H1 (cell line): Measurements from ENCODE around the gene DNAJC28. TPM values are rescaled to one million over a fixed set of nuclear protein-coding genes. Genes with fewer than 3 reads are reported as not detected.

Source experiments
- CTCF ChIA-PET: fragments of 300-600 bp; sonication (Branson Sonifier 250); formaldehyde crosslinking; loops from one replicate; lab custom pipeline; 2021; ENCODE audit not compliant: partially characterized antibody; lab: Charles Lee
- POLR2A ChIA-PET: fragments of 300-600 bp; sonication (Branson Sonifier 250); formaldehyde crosslinking; loops from one replicate; lab custom pipeline; 2021; ENCODE audit warnings: inconsistent platforms; ENCODE audit not compliant: partially characterized antibody; lab: Charles Lee
- DNase-seq, 2 experiments: peaks; one replicate each; pipeline versions ENCODE4 v3.0.0 to v3.0.0-alpha.2; 2010 to 2022; ENCODE audit warnings: low spot score in 2 of 2, low read depth in 1 of 2, mixed read lengths in 1 of 2
- FAIRE-seq: peaks from 2 replicates; lab custom pipeline; 2011; peaks lifted over from hg19 to GRCh38; lab: Jason Lieb, UNC
- H2AFZ ChIP-seq: 2 replicates; pipeline ENCODE4 v1.8.1; 2012; ENCODE audit warnings: low read length, inconsistent platforms
- H2AK5ac ChIP-seq: 2 replicates; pipeline ENCODE4 v1.6.1; 2013; ENCODE audit warnings: low read depth, low read length
- H2BK120ac ChIP-seq: replicated peaks from 2 replicates; pipeline ENCODE3; 2013; ENCODE audit warnings: low read depth, low read length, inconsistent platforms
- H2BK12ac ChIP-seq: 2 replicates; pipeline ENCODE4 v1.6.1; 2013; ENCODE audit warnings: low read depth, low read length
- H2BK15ac ChIP-seq: 2 replicates; pipeline ENCODE4 v1.6.1; 2013; ENCODE audit warnings: low read length
- H2BK20ac ChIP-seq: 2 replicates; pipeline ENCODE4 v1.6.1; 2013; ENCODE audit warnings: low read length
- H2BK5ac ChIP-seq: 2 replicates; pipeline ENCODE4 v1.6.1; 2013; ENCODE audit warnings: low read depth, low read length
- H3K14ac ChIP-seq: 2 replicates; pipeline ENCODE4 v1.6.1; 2013; ENCODE audit warnings: inconsistent platforms; ENCODE audit not compliant: insufficient read length
- H3K18ac ChIP-seq: 2 replicates; pipeline ENCODE4 v1.6.1; 2013; ENCODE audit warnings: low read length; ENCODE audit errors: extremely low read depth
- H3K23ac ChIP-seq: 2 replicates; pipeline ENCODE4 v1.6.1; 2013; ENCODE audit warnings: inconsistent platforms; ENCODE audit not compliant: insufficient read length
- H3K23me2 ChIP-seq: 2 replicates; pipeline ENCODE4 v1.6.1; 2013; ENCODE audit warnings: low read depth, low read length
- H3K27ac ChIP-seq: 2 replicates; pipeline ENCODE4 v1.6.1; 2011; ENCODE audit warnings: low read depth, low read length, inconsistent platforms
- H3K27me3 ChIP-seq, 4 experiments: replicated peaks in 1 of 4; 1 replicate in 1 of 4; 2 replicates in 3 of 4; pipeline versions ENCODE4 v1.6.1 to v1.8.1; 2011 to 2013; ENCODE audit warnings: low read length in 3 of 4, mild to moderate bottlenecking in 3 of 4, inconsistent platforms in 2 of 4, mixed read lengths in 2 of 4, moderate library complexity in 1 of 4; ENCODE audit not compliant: control insufficient read depth in 3 of 4, insufficient read depth in 3 of 4; ENCODE audit errors: extremely low read depth in 1 of 4
- H3K36me3 ChIP-seq, 4 experiments: 2 replicates each; pipeline versions ENCODE4 v1.6.1 to v1.8.1; 2011 to 2013; ENCODE audit warnings: mild to moderate bottlenecking in 4 of 4, low read length in 3 of 4, moderate library complexity in 2 of 4, control low read depth in 1 of 4, inconsistent platforms in 1 of 4; ENCODE audit not compliant: insufficient read depth in 4 of 4, control insufficient read depth in 2 of 4
- H3K4ac ChIP-seq: replicated peaks from 2 replicates; pipeline ENCODE3; 2013; ENCODE audit warnings: low read length, low read depth, mixed read lengths, inconsistent platforms; ENCODE audit not compliant: insufficient read length
- H3K4me1 ChIP-seq, 4 experiments: replicated peaks in 1 of 4; 1 replicate in 1 of 4; 2 replicates in 3 of 4; pipeline versions ENCODE4 v1.6.1 to v1.8.1; 2011 to 2013; ENCODE audit warnings: low read length in 3 of 4, inconsistent platforms in 2 of 4, mixed read lengths in 1 of 4; ENCODE audit not compliant: insufficient read depth in 4 of 4, control insufficient read depth in 3 of 4
- H3K4me2 ChIP-seq, 2 experiments: 2 replicates each; pipeline versions ENCODE4 v1.6.1 to v1.8.1; 2011 to 2013; ENCODE audit warnings: low read depth in 2 of 2, low read length in 2 of 2, control low read depth in 1 of 2, inconsistent platforms in 1 of 2, mild to moderate bottlenecking in 1 of 2; ENCODE audit not compliant: insufficient read depth in 1 of 2
- H3K4me3 ChIP-seq, 4 experiments: fragments of 200-600, 300-600 bp in 1 of 4; sonication (generic), shearing (Covaris generic), sonication (Bioruptor Twin) in 1 of 4; 2 replicates each; pipeline versions ENCODE4 v1.5.1 to v1.8.1; 2011 to 2016; ENCODE audit warnings: low read length in 4 of 4, low read depth in 3 of 4, control low read depth in 2 of 4, inconsistent platforms in 2 of 4, mild to moderate bottlenecking in 2 of 4, mixed read lengths in 1 of 4, moderate library complexity in 1 of 4; ENCODE audit not compliant: insufficient read depth in 2 of 4; ENCODE audit errors: extremely low read depth in 1 of 4
- H3K56ac ChIP-seq: replicated peaks from 2 replicates; pipeline ENCODE3; 2013; ENCODE audit warnings: low read depth, mild to moderate bottlenecking, mixed read lengths, low read length, inconsistent platforms; ENCODE audit not compliant: insufficient read length
- H3K79me1 ChIP-seq: 2 replicates; pipeline ENCODE4 v1.6.1; 2013; ENCODE audit warnings: low read depth, low read length, control low read depth
- H3K79me2 ChIP-seq, 2 experiments: 2 replicates each; pipeline versions ENCODE4 v1.6.1 to v1.8.1; 2012 to 2013; ENCODE audit warnings: low read length in 2 of 2, mild to moderate bottlenecking in 2 of 2, inconsistent platforms in 1 of 2; ENCODE audit not compliant: insufficient read depth in 2 of 2, control insufficient read depth in 1 of 2
- H3K9ac ChIP-seq, 4 experiments: replicated peaks in 1 of 4; 1 replicate in 1 of 4; 2 replicates in 3 of 4; pipeline versions ENCODE4 v1.6.1 to v1.8.1; 2011 to 2013; ENCODE audit warnings: low read depth in 3 of 4, low read length in 3 of 4, control low read depth in 2 of 4, mild to moderate bottlenecking in 2 of 4, moderate library complexity in 2 of 4, inconsistent platforms in 1 of 4; ENCODE audit errors: extremely low read depth in 1 of 4
- H3K9me3 ChIP-seq, 2 experiments: 2 replicates each; pipeline versions ENCODE4 v1.6.1 to v1.8.1; 2012 to 2013; ENCODE audit warnings: mild to moderate bottlenecking in 2 of 2, moderate library complexity in 2 of 2, control low read depth in 1 of 2, inconsistent platforms in 1 of 2, low read depth in 1 of 2, low read length in 1 of 2, mixed read lengths in 1 of 2; ENCODE audit not compliant: insufficient read depth in 2 of 2
- H4K20me1 ChIP-seq, 2 experiments: replicated peaks in 1 of 2; 2 replicates each; pipeline versions ENCODE3 to v1.8.1; 2011 to 2013; ENCODE audit warnings: inconsistent platforms in 2 of 2, low read length in 2 of 2, mild to moderate bottlenecking in 1 of 2; ENCODE audit not compliant: insufficient read depth in 2 of 2, control insufficient read depth in 1 of 2
- H4K5ac ChIP-seq: 2 replicates; pipeline ENCODE4 v1.6.1; 2013; ENCODE audit warnings: low read length, low read depth, mixed read lengths, inconsistent platforms; ENCODE audit not compliant: insufficient read length
- H4K8ac ChIP-seq: 2 replicates; pipeline ENCODE4 v1.8.0; 2013; ENCODE audit warnings: mild to moderate bottlenecking, moderate library complexity, low read length, inconsistent platforms; ENCODE audit not compliant: insufficient read depth; ENCODE audit errors: extremely low read depth
- H4K91ac ChIP-seq: replicated peaks from 2 replicates; pipeline ENCODE3; 2013; ENCODE audit warnings: low read length, mixed read lengths, inconsistent platforms; ENCODE audit not compliant: insufficient read length
- E2F6 ChIP-seq: IDR thresholded peaks from 2 replicates; pipeline ENCODE4 v1.6.1; 2012; ENCODE audit warnings: inconsistent platforms
- SP2 ChIP-seq: IDR thresholded peaks from 2 replicates; pipeline ENCODE4 v1.6.1; 2012; ENCODE audit warnings: mild to moderate bottlenecking, low read length, inconsistent platforms
- WGBS, 2 experiments: shearing (Covaris generic) in 1 of 2; methylation state at CpG; one replicate each; pipeline versions ENCODE4 v1.1.6 to v1.1.7; 2013 to 2015; ENCODE audit warnings: low lambda C conversion rate in 2 of 2, mixed read lengths in 2 of 2, inconsistent platforms in 1 of 2, low coverage in 1 of 2, missing lambda C conversion rate in 1 of 2; ENCODE audit not compliant: insufficient replicate concordance in 2 of 2, insufficient coverage in 1 of 2, insufficient read length in 1 of 2; ENCODE audit errors: extremely low coverage in 1 of 2, missing lambda C conversion rate in 1 of 2; 5-methylcytosine and 5-hydroxymethylcytosine counted together
- polyA plus RNA-seq, 7 experiments: library from polyadenylated mRNA; depleted of rRNA in 3 of 7; stranded (reverse) in 5 of 7; unstranded in 2 of 7; fragments of >200 nt in 5 of 7; fragments of 200-250 nt in 2 of 7; gene quantifications; 1 replicate in 5 of 7; 2 replicates in 1 of 7; 4 replicates in 1 of 7; pipeline versions ENCODE4 v1.2.1 to v1.2.3, GENCODE V29; 2011 to 2013; ENCODE audit warnings: missing spikeins in 2 of 7, mixed read lengths in 2 of 7
- total RNA-seq: library from RNA; stranded (reverse); fragmentation: NEBNext Ultra II Directional; extraction: Animal tissue kit (Norgen Biotek cat#: 25700); gene quantifications from 2 replicates; pipeline ENCODE4 v1.2.1, GENCODE V29; 2021

DNAJC28 gene
- total and polyA plus RNA-seq, 2 of the 8 experiments (the other 6 are each of a cell fraction or from before 2014, with no cell fraction given) = 0.97 to 4.3 TPM

GRCh38 chr21:33496345-33496744 is 4.8 kb upstream of the DNAJC28 start:
- Histone ChIP-seq H3K4ac (no peak overlapping the region), H2BK15ac (no peak overlapping the region), H3K27me3 (no peaks in the 10 kb centered on the region), H3K79me2 (no peaks in the 10 kb centered on the region), H3K14ac (no peak overlapping the region), H3K56ac (no peak overlapping the region), H4K20me1 (no peaks in the 10 kb centered on the region), H3K23me2 (peaks cover 2% of the 10 kb centered on the region; the same call in 1 of the 2 replicates), H3K18ac (no peak overlapping the region), H3K9me3 (no peaks in the 10 kb centered on the region), H3K4me1 (peaks cover 0 to 8% (median 0%) of the 10 kb centered on the region in 4 experiments; a peak in 1 of 7 replicates), H2AFZ (peak overlapping the region; percentile 24; the same call in 1 of the 2 replicates), H3K36me3 (no peaks in the 10 kb centered on the region), H3K4me3 (no peak overlapping the region; a peak in 1 of 8 replicates), H3K9ac (no peak overlapping the region; a peak in 1 of 7 replicates), H2BK20ac (no peak overlapping the region), H3K4me2 (peak overlapping the region; percentile 13 to 43; a peak in 3 of 4 replicates), H3K23ac (no peak overlapping the region), H2AK5ac (no peak overlapping the region), H4K5ac (no peak overlapping the region), H3K79me1 (no peaks in the 10 kb centered on the region), H3K27ac (no peak overlapping the region), H2BK120ac (no peak overlapping the region), H2BK12ac (peak overlapping the region; percentile 54; the same call in 1 of the 2 replicates), H4K91ac (no peak overlapping the region), H2BK5ac (no peak overlapping the region), H4K8ac (no peak overlapping the region)
- TF ChIP-seq SP2 = no peak
- peak; percentile 5; the same call in 1 of the 2 replicates for TF ChIP-seq E2F6
- FAIRE-seq = no peak
- peak in 1 of 2 experiments; percentile 53 for DNase-seq
- WGBS, 2 experiments = 81% methylated on average over 7 of the region's 7 CpGs; no CpG with 5 or more reads in 1 of the 2 experiments
- CTCF ChIA-PET = no interaction called here
- POLR2A ChIA-PET = interaction anchor here (0.9 to 1.9 kb wide), 4 partner anchors 11 to 48 kb away, joined by 3 to 8 read pairs (median 4); partner anchors contain the start of gene TMEM50B
